ENCODE data around the gene AKR1B15.

Gene AKR1B15

GRCh38 chr7:134618756-134619530 lies 70.0 kb downstream of the AKR1B15 start:
- DNase-seq (ENCODE audit: low spot score): no peak

- DNase-seq (ENCODE audit: low spot score): no peak
Measured at GRCh38 chr7:134619627-134620331, 70.9 kb downstream of the AKR1B15 start.

- no peak for DNase-seq (ENCODE audit: low spot score)
Measured at GRCh38 chr7:134622303-134622995, 73.5 kb downstream of the AKR1B15 start.

- no peak for DNase-seq (ENCODE audit: low spot score)
Measured at GRCh38 chr7:134623193-134623592, 74.3 kb downstream of the AKR1B15 start.

GRCh38 chr7:134625550-134625949 lies 76.6 kb downstream of the AKR1B15 start:
- no peak for DNase-seq (ENCODE audit: low spot score)

- no peak for DNase-seq (ENCODE audit: low spot score)
Measured at GRCh38 chr7:134627109-134627774, 78.3 kb downstream of the AKR1B15 start.

- no peak for DNase-seq (ENCODE audit: low spot score)
Measured at GRCh38 chr7:134627775-134628153, 78.9 kb downstream of the AKR1B15 start.

- DNase-seq (ENCODE audit: low spot score): no peak
Measured at GRCh38 chr7:134629445-134629844, 80.5 kb downstream of the AKR1B15 start.

All from LoVo (cell line).